Esophagus squamous epithelium (tissue), 4 donors: ENCODE results near the gene TRAF3IP1.

Experiments used
- POLR2A ChIP-seq, 4 donors: fragments of 450-650 bp; IDR thresholded peaks; one replicate each; pipeline ENCODE4 v1.6.1; 2017; ENCODE audit warnings: antibody characterized with exemption in 4 of 4, mild to moderate bottlenecking in 4 of 4, moderate library complexity in 3 of 4
- TF ChIP-seq, protein P1 (sequence below), 6 experiments: fragments of 450-650 bp in 4 of 6; fragments of 200-600 bp in 2 of 6; sonication (generic) in 2 of 6; IDR thresholded peaks; one replicate each; pipeline ENCODE4 v1.5.1; 2016 to 2019; ENCODE audit warnings: antibody characterized with exemption in 6 of 6, mild to moderate bottlenecking in 4 of 6, moderate library complexity in 4 of 6

- TF ChIP-seq POLR2A (IDR thresholded peaks at IDR 0.05), result no peak
- TF ChIP-seq, protein P1, sequence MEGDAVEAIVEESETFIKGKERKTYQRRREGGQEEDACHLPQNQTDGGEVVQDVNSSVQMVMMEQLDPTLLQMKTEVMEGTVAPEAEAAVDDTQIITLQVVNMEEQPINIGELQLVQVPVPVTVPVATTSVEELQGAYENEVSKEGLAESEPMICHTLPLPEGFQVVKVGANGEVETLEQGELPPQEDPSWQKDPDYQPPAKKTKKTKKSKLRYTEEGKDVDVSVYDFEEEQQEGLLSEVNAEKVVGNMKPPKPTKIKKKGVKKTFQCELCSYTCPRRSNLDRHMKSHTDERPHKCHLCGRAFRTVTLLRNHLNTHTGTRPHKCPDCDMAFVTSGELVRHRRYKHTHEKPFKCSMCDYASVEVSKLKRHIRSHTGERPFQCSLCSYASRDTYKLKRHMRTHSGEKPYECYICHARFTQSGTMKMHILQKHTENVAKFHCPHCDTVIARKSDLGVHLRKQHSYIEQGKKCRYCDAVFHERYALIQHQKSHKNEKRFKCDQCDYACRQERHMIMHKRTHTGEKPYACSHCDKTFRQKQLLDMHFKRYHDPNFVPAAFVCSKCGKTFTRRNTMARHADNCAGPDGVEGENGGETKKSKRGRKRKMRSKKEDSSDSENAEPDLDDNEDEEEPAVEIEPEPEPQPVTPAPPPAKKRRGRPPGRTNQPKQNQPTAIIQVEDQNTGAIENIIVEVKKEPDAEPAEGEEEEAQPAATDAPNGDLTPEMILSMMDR (IDR thresholded peaks at IDR 0.05), result no peak
These were observed 77.0 kb downstream of the TRAF3IP1 start for GRCh38 chr2:238397356-238397755.
